ENCODE results near the gene NAT14. TPM values are rescaled to one million over a fixed set of nuclear protein-coding genes. Genes with fewer than 3 reads are reported as not detected.
"Not testable (repeated sequence)": the region's sequence is repeated elsewhere in the genome, so short reads cannot be mapped to it uniquely, and the experiment has no call there.

The NAT14 gene
- total and polyA plus RNA-seq, 2 experiments from 2014 or later: 56.5 to 138 TPM

GRCh38 chr19:55493052-55493644, 8.2 kb downstream of the NAT14 start:
- peak in 1 of 2 donors; percentile 62 for DNase-seq (ENCODE audit: low read depth in 1 of 2, low spot score in 1 of 2)
- H3K4me3 ChIP-seq: no peak overlapping the region
- no peak overlapping the region for H3K27ac ChIP-seq
- no peaks in the 10 kb centered on the region for H3K9me3 ChIP-seq (ENCODE audit: low read depth)
- no peak for TF ChIP-seq CTCF (IDR thresholded peaks at IDR 0.05; ENCODE audit: low read depth, low read length)
- H3K4me1 ChIP-seq (ENCODE audit: low read depth): peaks cover 4% of the 10 kb centered on the region
- no peaks in the 10 kb centered on the region for H3K27me3 ChIP-seq
- no peaks in the 10 kb centered on the region for H3K36me3 ChIP-seq

- Histone ChIP-seq H3K27ac (no peak overlapping the region), H3K36me3 (no peaks in the 10 kb centered on the region), H3K9me3 (ENCODE audit: low read depth) (no peaks in the 10 kb centered on the region), H3K27me3 (no peaks in the 10 kb centered on the region), H3K4me3 (no peak overlapping the region), H3K4me1 (ENCODE audit: low read depth) (no peaks in the 10 kb centered on the region)
- no peak for TF ChIP-seq CTCF (IDR thresholded peaks at IDR 0.05; ENCODE audit: low read depth, low read length)
- no peak for DNase-seq (ENCODE audit: low read depth in 1 of 2, low spot score in 1 of 2)
These were observed 8.7 kb downstream of the NAT14 start for GRCh38 chr19:55493645-55494171.

- peak in 1 of 2 donors; percentile 94 for DNase-seq (ENCODE audit: low read depth in 1 of 2, low spot score in 1 of 2)
- Histone ChIP-seq H3K27ac (no peak overlapping the region), H3K9me3 (ENCODE audit: low read depth) (no peaks in the 10 kb centered on the region), H3K4me1 (ENCODE audit: low read depth) (no peaks in the 10 kb centered on the region), H3K4me3 (no peak overlapping the region), H3K36me3 (no peaks in the 10 kb centered on the region), H3K27me3 (no peaks in the 10 kb centered on the region)
- TF ChIP-seq CTCF (IDR thresholded peaks at IDR 0.05; ENCODE audit: low read depth, low read length): no peak
These were observed 9.3 kb downstream of the NAT14 start for GRCh38 chr19:55494172-55494761.

GRCh38 chr19:55495646-55496349, 10.8 kb downstream of the NAT14 start:
- H3K9me3 ChIP-seq (ENCODE audit: low read depth): no peaks in the 10 kb centered on the region
- no peaks in the 10 kb centered on the region for H3K4me1 ChIP-seq (ENCODE audit: low read depth)
- DNase-seq (ENCODE audit: low read depth in 1 of 2, low spot score in 1 of 2): no peak
- no peak overlapping the region for H3K27ac ChIP-seq
- no peak for TF ChIP-seq CTCF (IDR thresholded peaks at IDR 0.05; ENCODE audit: low read depth, low read length)
- H3K4me3 ChIP-seq: no peak overlapping the region
- H3K36me3 ChIP-seq: no peaks in the 10 kb centered on the region
- H3K27me3 ChIP-seq: no peaks in the 10 kb centered on the region

GRCh38 chr19:55496820-55497219, 11.8 kb downstream of the NAT14 start:
- not testable (repeated sequence) for DNase-seq (ENCODE audit: low read depth in 1 of 2, low spot score in 1 of 2); H3K36me3 ChIP-seq; H3K27ac ChIP-seq; H3K9me3 ChIP-seq (ENCODE audit: low read depth); H3K4me3 ChIP-seq; H3K4me1 ChIP-seq (ENCODE audit: low read depth); H3K27me3 ChIP-seq

- Histone ChIP-seq H3K9me3 (ENCODE audit: low read depth) (no peaks in the 10 kb centered on the region), H3K27me3 (no peaks in the 10 kb centered on the region), H3K4me3 (no peak overlapping the region), H3K27ac (no peak overlapping the region), H3K4me1 (ENCODE audit: low read depth) (no peaks in the 10 kb centered on the region), H3K36me3 (no peaks in the 10 kb centered on the region)
- DNase-seq (ENCODE audit: low read depth in 1 of 2, low spot score in 1 of 2): no peak
- no peak for TF ChIP-seq CTCF (IDR thresholded peaks at IDR 0.05; ENCODE audit: low read depth, low read length)
These were observed 12.8 kb downstream of the NAT14 start for GRCh38 chr19:55497763-55498162.
